SK-N-SH treated with all-trans-retinoic acid at 6 μM for 48 hours (cell line): ENCODE measurements around the gene PMPCA.

Source experiments
- ARNTL ChIP-seq: fragments of 450-650 bp; formaldehyde crosslinking; IDR thresholded peaks from 2 replicates; pipeline ENCODE4 v1.5.0; 2020; ENCODE audit warnings: low read depth, mild to moderate bottlenecking, moderate library complexity, borderline replicate concordance
- CSDC2 ChIP-seq: fragments of 250-450 bp; sonication (Bioruptor Pico); IDR thresholded peaks from 2 replicates; pipeline ENCODE4 v1.5.0; 2020; ENCODE audit warnings: mild to moderate bottlenecking, moderate library complexity
- CSRNP3 ChIP-seq: fragments of 250-450 bp; sonication (Bioruptor Pico); IDR thresholded peaks from 2 replicates; pipeline ENCODE4 v1.5.1; 2021; ENCODE audit warnings: mild to moderate bottlenecking, moderate library complexity
- GLIS3 ChIP-seq: fragments of 250-450 bp; sonication (Bioruptor Pico); IDR thresholded peaks from 2 replicates; pipeline ENCODE4 v1.5.0; 2020; ENCODE audit warnings: mild to moderate bottlenecking, moderate library complexity
- ISL1 ChIP-seq: fragments of 250-450 bp; sonication (Bioruptor Pico); IDR thresholded peaks from 2 replicates; pipeline ENCODE4 v2.1.2; 2022; ENCODE audit warnings: mild to moderate bottlenecking, moderate library complexity
- PATZ1 ChIP-seq: fragments of 250-450 bp; sonication (Bioruptor Pico); IDR thresholded peaks from 2 replicates; pipeline ENCODE4 v1.8.0; 2020; ENCODE audit warnings: mild to moderate bottlenecking, moderate library complexity, borderline replicate concordance
- PPARA ChIP-seq: fragments of 250-450 bp; sonication (Bioruptor Pico); IDR thresholded peaks from 2 replicates; pipeline ENCODE4 v1.5.0; 2020; ENCODE audit warnings: mild to moderate bottlenecking, borderline replicate concordance
- SNAI2 ChIP-seq: fragments of 250-450 bp; sonication (Bioruptor Pico); IDR thresholded peaks from 2 replicates; pipeline ENCODE4 v1.5.0; 2020; ENCODE audit warnings: mild to moderate bottlenecking, moderate library complexity
- TOX ChIP-seq: fragments of 250-450 bp; sonication (Bioruptor Pico); IDR thresholded peaks from 2 replicates; pipeline ENCODE4 v1.8.0; 2021; ENCODE audit warnings: mild to moderate bottlenecking, moderate library complexity, borderline replicate concordance
- ZFP3 ChIP-seq: fragments of 250-450 bp; sonication (Bioruptor Pico); IDR thresholded peaks from 2 replicates; pipeline ENCODE4 v1.5.0; 2020; ENCODE audit warnings: mild to moderate bottlenecking, moderate library complexity
- ZFP30 ChIP-seq: fragments of 450-650 bp; formaldehyde crosslinking; IDR thresholded peaks from 2 replicates; pipeline ENCODE4 v1.5.0; 2022; ENCODE audit warnings: mild to moderate bottlenecking, moderate library complexity
- ZNF565 ChIP-seq: fragments of 450-650 bp; formaldehyde crosslinking; conservative IDR thresholded peaks from 2 replicates; pipeline ENCODE4 v1.5.0; 2020; ENCODE audit warnings: low read depth, mild to moderate bottlenecking, moderate library complexity

- TF ChIP-seq PPARA (CRISPR knock-in tag) (no peak), GLIS3 (CRISPR knock-in tag) (no peak), ZFP3 (CRISPR knock-in tag) (no peak), ISL1 (CRISPR knock-in tag) (no peak), ZFP30 (CRISPR knock-in tag) (no peak), ZNF565 (no peak), CSDC2 (CRISPR knock-in tag) (no peak), SNAI2 (CRISPR knock-in tag) (no peak), TOX (CRISPR knock-in tag) (no peak), CSRNP3 (CRISPR knock-in tag) (no peak), ARNTL (CRISPR knock-in tag) (no peak), PATZ1 (no peak)
Observed at GRCh38 chr9:136381311-136381710, 29.1 kb upstream of the PMPCA start.
